Stimulated activated CD4-positive, alpha-beta T cell treated with anti-CD3 and anti-CD28 coated beads, Interleukin-4, amount 100 ng/mL, for 24 hours (primary cell): ENCODE data around the gene CFAP57.
"Not testable (repeated sequence)": the region's sequence is repeated elsewhere in the genome, so short reads cannot be mapped to it uniquely, and the experiment has no call there.

Source experiments
- DNase-seq: peaks from one replicate; pipeline ENCODE4 v3.0.0-alpha.2; 2020

CFAP57 gene

DNA sequence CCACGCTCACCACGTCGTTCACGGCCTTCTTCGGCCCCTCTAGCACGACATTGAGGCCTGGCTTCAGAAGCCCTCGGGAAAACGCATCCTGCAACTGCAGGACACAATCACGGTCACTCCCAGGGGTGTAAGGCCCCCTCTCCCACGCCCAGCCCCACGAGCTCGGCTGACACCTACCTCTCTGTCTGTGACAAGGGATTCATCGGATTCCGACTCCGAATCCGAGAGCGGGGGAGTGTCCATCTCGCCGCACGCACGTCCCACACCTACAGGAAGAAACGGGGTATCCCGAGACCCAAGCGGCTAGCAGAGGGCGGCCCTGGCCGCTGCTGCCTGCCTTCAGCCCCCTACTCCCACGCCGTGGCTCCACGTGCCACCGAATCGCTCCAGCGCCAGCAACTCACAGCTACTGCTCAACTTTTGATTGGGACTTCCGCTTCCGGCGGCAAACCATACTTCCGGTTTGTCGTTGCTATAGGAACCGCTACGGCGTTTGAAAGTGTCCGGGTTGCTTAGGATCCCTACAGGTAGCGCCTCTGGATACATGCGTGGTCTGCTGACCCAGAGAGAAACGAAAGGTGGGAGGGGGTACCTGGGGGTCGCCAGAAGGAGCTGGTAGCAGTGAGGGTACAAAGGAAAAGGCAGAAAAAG lies at the start of gene CFAP57, which contains the start of gene EBNA1BP2:
Gene CFAP57, plus strand, starts transcription at position 455 of the 651 bp plus-strand sequence. CDS start 424 bp downstream, outside the sequence.
Gene EBNA1BP2, minus strand, starts transcription at position 415 of the 651 bp plus-strand sequence. Its CDS starts 172 bp downstream, at position 243.
- peak; percentile 95 for DNase-seq

DNA sequence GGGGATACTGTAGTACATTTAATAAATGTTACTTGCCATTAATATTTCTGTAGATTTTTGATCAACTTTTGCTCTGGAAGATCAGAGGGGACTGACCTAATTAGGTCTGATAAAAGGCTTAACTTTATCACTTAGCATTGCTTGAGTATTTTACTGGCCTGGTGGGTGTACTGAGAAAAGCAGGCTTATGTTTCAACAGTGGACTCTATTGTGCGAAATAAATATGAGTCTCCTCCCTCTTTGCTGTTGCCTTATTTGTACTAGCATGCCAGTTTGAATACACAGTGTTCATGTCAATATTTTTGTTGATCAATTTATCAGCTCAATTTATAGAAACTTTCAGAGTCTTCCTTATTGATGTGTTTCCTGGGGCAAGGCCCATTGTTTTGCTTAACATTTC lies 49.1 kb upstream of the CFAP57 start:
- DNase-seq = no peak

DNA sequence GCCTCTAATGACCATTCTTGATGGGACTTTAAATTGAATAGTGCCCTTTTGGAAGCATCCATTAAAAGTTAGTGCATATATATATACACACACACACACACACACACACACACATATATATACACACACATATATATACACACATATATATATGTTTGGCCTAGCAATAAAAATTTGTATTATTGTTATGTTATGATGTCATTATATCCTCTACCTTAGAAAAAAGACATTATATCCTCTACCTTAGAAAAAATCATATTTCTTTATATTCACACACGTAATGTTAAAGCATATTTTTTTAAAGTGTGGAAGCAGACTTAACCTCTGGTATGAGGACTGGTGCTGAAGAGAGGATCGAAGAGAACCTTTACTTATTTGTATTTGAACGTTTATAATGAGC lies 43.3 kb upstream of the CFAP57 start:
- DNase-seq = no peak

DNA sequence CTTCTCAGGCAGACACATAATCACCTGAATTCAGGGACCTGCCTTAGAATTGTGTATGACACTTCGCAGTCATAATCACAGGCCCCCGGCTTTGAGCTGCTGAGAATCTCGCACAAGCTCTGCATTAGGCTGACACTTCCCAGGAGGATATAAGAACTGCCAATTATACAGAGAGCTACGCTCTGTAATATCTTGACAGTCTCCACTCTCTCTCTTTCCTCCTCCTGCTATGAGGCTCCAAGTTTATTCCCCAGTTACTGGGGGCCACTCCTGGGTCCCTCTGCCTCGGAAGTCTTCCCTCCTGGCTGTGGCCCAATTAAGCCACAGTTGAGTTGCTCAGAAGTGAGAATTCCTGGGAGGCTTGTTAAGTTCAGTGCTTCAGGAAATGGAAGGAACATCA lies 42.7 kb upstream of the CFAP57 start:
- DNase-seq = no peak

DNA sequence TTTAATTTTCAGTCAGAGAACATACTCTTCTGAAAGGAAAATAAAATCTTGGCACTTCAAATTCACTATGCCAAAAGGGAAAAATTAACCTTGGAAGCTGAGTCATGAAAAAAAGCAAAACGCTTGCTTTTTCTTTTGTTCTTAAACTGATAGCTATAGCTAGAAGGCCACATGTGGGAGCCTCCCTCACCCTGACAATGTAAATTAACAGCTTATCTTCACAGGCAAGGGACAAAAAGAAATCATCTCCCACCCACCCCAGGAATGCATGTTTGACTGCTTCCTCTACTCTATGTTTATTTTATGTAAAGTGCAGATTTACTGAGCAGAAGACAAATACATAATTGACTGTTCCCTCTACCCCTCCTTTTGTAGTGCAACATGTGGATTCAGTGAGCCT lies 38.1 kb upstream of the CFAP57 start:
- no peak for DNase-seq

DNA sequence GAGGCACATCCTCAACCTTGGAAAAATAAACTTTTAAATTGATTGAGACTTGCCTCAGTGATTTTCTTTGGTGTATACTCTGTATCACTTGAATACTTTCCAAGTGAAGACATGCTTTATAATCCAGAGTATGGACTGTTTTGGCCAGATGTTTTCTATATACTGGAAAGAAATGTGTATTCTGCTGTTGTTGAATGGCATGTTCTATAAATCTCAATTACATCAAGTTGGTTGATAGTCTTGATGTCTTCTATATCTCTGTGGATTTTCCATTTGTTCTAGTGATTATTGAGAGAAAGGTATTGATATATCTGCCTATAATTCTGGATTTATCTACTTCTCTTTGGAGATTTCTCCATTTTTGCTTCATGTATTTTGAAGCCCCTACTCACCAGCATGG lies 37.5 kb upstream of the CFAP57 start:
- no peak for DNase-seq

DNA sequence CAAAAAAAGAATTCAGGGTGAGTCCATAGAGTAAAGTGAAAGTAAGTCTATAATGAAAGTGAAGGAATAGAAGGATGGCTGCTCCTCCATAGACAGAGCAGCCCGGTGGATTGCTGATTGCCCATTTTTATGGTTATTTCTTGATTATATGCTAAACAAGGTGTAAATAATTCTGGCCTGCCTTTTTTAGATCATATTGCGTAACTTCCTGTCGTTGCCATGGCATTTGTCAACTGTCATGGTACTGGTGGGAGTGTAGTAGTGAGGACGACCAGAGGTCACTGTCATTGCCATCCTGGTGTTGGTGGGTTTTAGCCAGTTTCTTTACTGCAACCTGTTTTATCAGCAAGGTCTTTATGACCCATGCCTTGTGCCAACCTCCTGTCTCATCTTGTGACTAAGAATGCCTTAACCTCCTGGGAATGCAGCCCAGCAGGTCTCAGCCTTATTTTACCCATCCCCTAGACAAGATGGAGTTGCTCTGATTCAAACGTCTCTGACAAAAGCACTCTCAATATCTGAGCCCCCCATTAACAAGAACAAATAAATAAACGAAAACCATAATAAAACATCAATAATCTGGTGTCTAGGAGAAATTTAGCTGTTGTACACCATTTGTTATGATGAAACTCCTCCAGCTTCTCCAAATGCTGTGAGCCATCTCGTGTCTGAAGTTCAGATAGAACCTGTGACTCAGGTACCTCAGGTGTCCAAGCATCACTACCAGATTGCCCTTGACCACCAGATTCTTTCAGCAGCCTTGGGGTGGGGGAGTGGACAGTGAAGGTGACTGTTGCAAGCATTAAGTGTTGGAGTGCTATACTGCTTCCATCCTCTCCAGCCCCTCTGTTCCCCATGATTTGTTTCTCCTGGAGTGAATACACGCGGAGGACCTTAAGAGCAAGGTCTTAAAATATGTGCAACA lies 36.0 kb upstream of the CFAP57 start:
- DNase-seq = no peak

DNA sequence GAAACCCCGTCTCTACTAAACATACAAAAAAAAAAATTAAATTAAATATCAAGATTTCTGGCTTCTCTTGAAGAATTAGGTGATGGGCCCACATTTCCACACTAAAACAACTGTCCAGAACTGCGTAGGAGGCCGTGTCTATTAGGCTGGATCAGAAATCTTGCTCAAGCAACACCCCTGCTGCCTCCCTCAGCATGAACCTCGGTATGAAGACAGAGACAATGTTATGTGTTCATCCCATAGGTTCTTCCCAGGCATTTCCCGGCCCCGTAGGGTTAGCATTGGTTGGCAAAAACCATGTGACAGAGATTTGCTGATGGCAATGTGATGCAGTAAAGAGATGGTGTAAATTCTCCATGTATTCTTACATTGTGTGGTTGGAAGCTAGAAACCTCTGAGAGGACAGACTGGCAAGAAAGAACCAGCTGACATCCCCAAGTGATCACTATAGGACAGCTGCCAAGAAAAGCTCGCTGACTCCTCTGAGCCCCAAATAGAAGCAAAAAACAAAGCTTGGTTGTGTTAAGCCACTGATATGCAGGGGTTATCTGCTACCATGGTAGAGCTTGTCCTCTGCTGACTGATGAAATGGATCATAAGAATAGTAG lies 34.6 kb upstream of the CFAP57 start:
- DNase-seq = no peak

DNA sequence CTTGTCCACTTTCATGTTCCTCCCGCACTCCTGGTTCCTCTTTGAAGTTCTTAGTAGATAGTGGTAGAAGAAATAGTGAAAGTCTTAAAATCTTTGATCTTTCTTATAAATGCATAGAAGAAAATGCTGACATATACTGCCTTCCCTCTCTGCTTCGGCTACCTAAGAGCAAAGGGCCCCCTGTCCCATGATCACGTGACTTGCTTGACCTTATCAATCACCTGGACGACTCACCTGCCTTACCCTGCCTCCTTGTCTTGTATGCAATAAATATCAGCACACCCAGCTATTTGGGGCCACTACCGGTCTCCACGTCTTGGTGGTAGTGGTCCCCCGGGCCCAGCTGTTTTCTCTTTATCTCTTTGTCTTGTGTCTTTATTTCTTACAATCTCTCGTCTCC lies 32.8 kb upstream of the CFAP57 start:
- not testable (repeated sequence) for DNase-seq

DNA sequence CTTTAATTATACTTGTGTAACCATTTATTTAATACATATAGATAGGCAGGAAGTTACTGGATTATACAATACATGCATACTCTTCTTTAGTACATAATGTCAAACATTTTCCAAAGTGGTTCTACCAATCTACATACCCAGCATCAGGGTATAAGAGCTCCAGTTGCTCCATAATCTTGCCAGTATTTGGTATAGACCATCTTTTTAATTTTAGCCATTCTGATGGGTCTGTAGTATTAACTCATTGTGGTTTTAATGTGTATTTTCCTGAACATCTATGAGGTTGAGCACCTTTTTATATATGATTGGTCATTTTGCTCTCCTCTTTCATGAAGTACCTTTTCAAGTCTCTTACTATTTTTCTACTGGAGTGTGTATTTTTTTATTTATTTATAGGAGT lies 32.1 kb upstream of the CFAP57 start:
- DNase-seq = no peak

DNA sequence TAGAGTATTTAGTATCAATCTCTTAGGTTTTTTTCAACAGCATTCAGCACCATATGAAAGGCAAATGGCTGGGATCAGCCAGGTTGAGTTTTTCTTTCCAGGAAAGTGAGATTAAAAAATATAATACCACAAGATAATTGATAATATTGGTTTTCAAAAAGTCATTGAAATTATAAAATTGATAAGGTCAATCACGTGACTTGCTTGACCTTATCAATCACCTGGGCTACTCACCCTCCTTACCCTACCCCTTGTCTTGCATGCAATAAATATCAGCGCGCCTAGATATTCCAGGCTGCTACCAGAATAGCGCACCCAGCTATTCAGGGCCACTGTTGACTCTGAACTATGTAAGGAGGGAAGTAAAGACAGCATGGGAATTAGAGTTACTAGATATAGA lies 31.5 kb upstream of the CFAP57 start:
- no peak for DNase-seq

DNA sequence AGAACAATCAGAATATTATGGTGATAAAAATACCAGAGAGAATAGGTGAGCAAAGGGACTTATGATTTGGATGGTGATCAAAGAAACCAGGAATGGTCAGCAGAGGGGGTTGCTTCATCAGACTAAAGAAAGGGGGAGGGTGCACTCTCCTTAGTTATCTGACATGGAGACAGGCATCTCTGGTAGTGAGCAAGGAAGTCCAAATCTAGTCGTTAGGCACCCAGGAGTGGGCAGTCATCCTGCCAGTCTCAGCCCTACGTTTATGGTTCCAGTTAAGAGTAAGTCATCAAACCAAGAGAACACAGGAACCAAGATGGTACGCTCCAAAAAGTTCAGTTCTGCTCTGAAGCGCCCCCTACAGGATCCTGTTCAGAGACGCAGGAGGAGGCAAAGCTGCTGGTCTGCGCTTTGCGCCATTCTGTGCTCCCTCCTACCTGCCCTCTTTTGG lies 28.7 kb upstream of the CFAP57 start:
- DNase-seq = no peak

DNA sequence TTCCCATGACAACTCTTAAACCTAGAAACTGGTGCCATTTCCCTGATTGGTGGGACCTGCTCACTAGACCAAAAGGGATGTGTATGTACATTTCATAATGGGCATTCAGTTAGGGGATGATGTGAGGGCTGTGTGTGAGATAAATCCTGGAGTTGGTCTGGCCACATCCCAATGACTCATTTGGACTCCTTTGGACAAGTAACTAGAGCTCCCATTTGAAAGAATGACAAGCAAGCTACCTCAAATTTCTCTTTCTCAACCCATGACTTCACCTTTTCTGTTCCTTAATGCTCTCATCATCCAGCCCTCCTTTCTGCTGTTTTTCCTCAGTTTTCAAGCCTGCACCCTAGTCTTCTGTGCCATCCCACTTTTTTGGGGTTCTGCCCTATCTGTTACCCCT lies 27.9 kb upstream of the CFAP57 start:
- DNase-seq = no peak

DNA sequence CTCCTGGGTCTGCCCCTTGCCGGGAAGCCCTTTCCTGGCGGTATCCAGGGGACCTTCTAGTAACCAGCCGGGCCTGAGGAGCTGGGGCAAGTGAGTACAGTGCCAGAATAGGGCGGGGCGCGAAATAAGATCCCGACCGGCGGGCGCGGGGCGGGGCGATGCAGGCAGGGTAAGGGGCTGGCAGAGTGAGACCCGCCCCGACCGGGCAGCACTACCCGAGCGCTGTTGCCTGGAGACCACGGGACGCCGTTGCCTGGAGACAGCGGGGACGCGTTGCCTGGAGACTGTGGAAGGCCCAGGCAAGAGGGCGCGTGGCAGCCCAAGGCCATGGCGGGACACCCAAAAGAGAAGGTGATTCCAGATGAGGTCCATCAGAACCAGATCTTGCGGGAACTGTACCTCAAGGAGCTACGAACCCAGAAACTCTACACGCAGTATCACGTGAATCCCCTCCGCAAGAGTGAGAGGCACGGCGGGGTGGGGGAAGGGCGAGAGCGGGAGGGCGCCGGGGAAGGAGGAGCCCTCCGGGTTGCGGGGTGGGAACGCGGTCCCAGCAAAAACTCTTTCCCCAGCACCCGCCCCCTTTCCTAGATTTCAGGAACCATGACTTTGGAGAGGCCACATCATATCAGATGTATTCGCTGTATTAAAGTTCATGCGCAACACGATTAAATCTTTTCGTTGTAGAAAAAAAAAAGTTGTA lies 24.4 kb upstream of the CFAP57 start:
- peak; percentile 30 for DNase-seq

DNA sequence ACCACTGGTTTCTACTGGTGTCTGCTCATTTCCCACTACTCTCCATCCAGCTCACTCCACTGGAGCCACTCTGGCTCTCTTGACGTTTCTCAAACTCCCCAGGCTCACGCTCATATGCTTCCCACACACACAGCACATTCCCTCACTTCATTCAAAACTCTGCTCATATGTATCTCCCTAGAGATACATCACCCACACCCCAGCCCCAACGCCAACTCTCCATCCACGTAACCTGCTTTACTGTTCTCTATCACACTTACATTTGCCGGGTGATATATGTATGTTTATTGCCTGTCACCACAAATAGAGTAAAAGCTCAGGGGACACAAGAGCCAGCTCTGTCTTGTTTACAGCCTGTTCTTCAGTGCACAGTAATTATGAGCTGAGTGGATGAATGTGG lies 22.2 kb upstream of the CFAP57 start:
- DNase-seq = no peak

DNA sequence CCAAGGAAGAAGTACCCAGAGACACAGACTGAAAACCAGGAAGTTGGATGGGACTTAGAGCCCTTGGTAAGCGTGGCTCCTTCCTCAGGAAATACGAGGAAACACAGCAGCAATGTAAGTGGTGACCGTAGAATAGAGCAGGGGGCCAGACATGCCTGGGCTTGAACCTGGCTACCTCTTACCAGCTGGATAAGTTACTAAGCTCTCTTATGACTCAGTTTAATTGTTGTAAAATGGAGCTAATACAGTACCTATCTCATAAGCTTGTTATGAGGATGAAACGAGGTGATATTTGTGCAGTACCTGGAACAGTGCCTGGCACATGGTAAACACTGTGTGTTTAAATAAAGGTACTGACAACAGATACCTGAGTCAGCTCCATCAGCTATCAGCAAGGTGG lies 19.3 kb upstream of the CFAP57 start:
- DNase-seq = no peak

DNA sequence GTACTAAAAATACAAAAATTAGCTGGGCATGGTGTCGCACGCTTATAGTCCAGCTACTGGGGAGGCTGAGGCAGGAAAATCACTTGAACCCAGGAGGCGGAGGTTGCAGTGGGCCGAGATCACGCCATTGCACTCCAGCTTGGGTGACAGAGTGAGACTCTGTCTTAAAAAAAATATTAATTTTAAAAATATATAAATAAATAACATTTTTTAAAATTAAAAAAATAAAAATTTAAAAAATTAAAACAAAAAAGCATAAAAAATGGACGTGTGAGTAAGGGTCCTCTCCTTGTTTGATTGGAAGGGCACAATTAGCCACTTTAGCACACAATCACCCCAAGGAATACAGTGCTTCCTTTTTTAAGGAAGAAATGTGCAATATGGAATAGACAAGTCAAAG lies 18.7 kb upstream of the CFAP57 start:
- no peak for DNase-seq

DNA sequence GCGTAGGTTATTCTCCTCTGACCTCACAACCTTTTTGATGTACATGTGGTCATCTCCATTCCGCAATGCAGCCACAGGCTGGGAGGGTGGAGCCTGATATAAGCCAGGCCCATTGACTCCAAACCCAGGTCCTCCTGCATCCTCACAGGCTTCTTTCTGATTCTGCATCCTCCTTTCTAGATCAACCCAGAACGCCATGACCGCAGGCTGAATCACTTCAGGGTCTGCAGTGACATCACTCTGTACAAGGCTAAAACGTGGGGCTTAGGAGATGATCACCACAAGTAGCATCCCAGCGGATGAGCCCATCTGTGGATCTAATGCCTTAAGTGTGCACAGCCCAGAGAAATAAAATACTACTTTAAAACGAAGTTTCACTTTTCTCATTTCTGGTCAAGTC lies 16.1 kb upstream of the CFAP57 start:
- DNase-seq = no peak

DNA sequence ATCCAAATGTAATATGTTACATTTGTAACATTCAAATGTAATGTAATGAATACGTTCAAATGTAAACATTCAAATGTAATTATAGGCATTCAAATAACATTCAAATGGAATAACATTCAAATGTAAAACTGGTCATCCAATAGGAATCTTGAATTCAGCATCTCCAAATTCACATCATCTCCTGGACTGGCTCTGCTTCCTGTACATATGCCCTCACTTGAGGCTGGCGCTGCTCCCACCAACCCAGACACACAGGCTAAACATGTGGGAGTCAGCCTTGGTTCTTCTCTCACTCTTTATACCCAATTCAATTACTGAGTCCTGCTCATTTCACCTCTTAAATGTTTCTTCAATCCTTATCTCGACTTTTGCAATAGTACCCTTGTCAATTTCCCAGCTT lies 7.0 kb upstream of the CFAP57 start:
- no peak for DNase-seq

DNA sequence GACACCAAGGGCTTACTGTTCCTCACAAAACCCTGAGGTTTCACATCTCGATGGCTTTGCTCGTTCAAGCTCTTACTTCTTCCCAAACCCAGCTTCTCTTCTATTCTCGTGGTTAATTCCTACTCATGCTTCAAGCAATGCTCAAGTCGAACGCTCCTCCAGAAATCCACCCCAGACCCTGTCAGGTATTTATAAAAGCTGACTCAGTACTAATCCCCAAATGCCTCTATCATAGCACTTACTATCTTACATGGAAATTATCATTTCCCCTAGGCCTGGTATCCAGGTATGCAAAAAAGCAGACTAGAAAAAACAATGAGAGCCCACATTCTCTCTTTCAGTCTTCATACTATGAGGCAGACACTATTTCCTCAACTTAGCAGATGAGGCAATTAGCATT lies 6.4 kb upstream of the CFAP57 start:
- no peak for DNase-seq

DNA sequence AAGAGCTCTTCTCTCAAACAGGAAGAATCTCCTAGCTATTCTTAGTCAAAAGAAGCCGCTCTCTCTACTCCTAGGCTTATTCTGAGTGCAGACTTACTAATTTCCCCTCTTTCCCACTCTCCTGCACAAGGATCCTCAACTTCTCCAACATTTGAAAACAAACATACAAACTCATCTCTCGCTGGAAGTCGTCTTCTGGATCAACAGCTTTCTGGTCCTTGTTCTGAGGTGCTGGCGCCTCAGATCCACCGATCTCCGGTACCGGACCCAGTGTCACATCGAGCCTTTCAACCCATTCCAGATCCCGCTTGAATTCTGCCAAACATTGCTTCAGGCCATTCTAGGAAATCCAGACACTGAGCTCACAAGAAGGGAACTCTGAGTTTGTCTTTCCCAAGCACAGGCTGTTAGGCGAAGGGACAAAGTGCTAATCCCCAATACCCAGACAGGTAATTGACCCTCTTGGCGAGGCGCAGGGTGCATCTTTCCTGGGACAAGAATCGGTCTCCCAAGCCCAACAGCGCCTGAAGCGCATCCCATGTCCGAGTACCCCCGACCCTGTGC lies 736 bp upstream of the CFAP57 start:
- no peak for DNase-seq

DNA sequence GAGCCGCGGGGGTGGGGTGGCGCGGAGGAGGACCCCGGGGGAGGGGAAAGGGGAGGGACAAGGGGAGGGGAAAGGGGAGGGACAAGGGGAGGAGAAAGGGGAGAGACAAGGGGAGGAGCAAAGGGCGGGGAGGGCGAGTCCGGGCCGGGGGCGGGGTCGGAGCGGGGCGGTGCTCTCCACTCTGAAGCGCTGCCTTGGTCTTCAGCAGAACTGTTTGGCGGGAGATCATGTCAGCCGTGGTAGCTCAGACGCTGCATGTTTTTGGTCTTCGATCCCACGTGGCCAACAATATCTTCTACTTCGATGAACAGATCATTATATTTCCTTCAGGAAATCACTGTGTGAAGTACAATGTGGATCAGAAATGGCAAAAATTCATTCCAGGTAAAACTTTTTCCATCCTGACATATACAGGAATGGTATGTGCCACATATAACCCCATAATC lies 420 bp downstream of the CFAP57 start:
- DNase-seq = peak; percentile 85

DNA sequence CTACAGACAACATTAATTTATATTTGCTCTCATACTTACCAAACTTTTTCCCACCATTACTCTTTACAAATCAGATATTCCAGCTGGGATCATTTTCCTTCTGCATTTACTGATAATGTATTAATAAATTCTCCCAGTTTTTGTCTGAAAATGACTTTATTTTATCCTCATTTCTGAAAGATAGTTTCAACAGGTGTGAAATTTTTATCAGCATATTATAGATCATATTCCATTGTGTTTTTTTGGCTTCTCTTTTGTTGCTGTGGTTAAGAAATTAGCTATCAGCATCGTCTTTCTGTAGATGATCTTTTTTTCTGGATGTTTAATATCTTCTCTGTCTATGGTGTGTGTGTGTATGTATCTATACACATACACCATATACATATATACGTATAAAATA lies 2.7 kb downstream of the CFAP57 start:
- no peak for DNase-seq
